OCI-LY3 (cell line): Measurements from ENCODE around the gene SLC38A2.
"Not testable (repeated sequence)": the region's sequence is repeated elsewhere in the genome, so short reads cannot be mapped to it uniquely, and the experiment has no call there.

ENCODE experiments used
- H2AFZ ChIP-seq: fragments of 200-600, 300-600 bp; shearing (Covaris generic); 2 replicates; pipeline ENCODE4 v1.6.0; 2014; ENCODE audit warnings: antibody characterized with exemption, low read depth, low read length
- H3K27ac ChIP-seq: fragments of 200-600, 300-600 bp; sonication (generic); 2 replicates; pipeline ENCODE4 v1.5.1; 2014; ENCODE audit warnings: mild to moderate bottlenecking, low read length, moderate library complexity, mixed read lengths
- H3K27me3 ChIP-seq: fragments of 200-600, 300-600 bp; sonication (generic); 2 replicates; pipeline ENCODE4 v1.6.1; 2014; ENCODE audit warnings: low read depth, low read length, mixed read lengths
- H3K36me3 ChIP-seq: fragments of 200-600, 300-600 bp; sonication (generic); replicated peaks from 2 replicates; pipeline ENCODE3; 2014; ENCODE audit warnings: low read depth, low read length, mixed read lengths
- H3K4me1 ChIP-seq: fragments of 300-600, 200-600 bp; sonication (generic); 2 replicates; pipeline ENCODE4 v1.6.1; 2014; ENCODE audit warnings: low read length, mixed read lengths
- H3K4me2 ChIP-seq: fragments of 200-600, 300-600 bp; sonication (generic); 2 replicates; pipeline ENCODE4 v1.6.1; 2014; ENCODE audit warnings: low read length, mixed read lengths
- H3K4me3 ChIP-seq: fragments of 300-600, 200-600 bp; sonication (generic); 2 replicates; pipeline ENCODE4 v1.5.1; 2014; ENCODE audit warnings: antibody characterized with exemption, mild to moderate bottlenecking, low read length, moderate library complexity
- H3K79me2 ChIP-seq: fragments of 300-600, 200-600 bp; shearing (Covaris generic); 2 replicates; pipeline ENCODE4 v1.6.1; 2014; ENCODE audit warnings: mild to moderate bottlenecking, low read length, mixed read lengths
- H3K9ac ChIP-seq: fragments of 300-600, 200-600 bp; shearing (Covaris generic); 2 replicates; pipeline ENCODE4 v1.6.0; 2014; ENCODE audit warnings: mild to moderate bottlenecking, low read length, moderate library complexity
- H3K9me3 ChIP-seq: fragments of 200-600, 300-600 bp; shearing (Covaris generic); 2 replicates; pipeline ENCODE4 v1.6.1; 2014; ENCODE audit warnings: low read length, mixed read lengths; ENCODE audit not compliant: insufficient read depth
- H4K20me1 ChIP-seq: fragments of 200-600, 300-600 bp; sonication (generic); 2 replicates; pipeline ENCODE4 v1.6.1; 2016; ENCODE audit warnings: low read length, mixed read lengths; ENCODE audit not compliant: insufficient read depth
- EZH2phosphoT487 ChIP-seq: fragments of 200-600 bp; shearing (Covaris generic); IDR thresholded peaks from 2 replicates; pipeline ENCODE4 v1.6.1; 2018; ENCODE audit warnings: antibody characterized with exemption, mixed run types, low read depth
- TF ChIP-seq, protein P1 (sequence below): fragments of 200-600, 300-600 bp; sonication (generic); IDR thresholded peaks from 2 replicates; pipeline ENCODE4 v1.5.1; 2014; ENCODE audit warnings: antibody characterized with exemption, low read length, low read depth

The SLC38A2 gene

DNA sequence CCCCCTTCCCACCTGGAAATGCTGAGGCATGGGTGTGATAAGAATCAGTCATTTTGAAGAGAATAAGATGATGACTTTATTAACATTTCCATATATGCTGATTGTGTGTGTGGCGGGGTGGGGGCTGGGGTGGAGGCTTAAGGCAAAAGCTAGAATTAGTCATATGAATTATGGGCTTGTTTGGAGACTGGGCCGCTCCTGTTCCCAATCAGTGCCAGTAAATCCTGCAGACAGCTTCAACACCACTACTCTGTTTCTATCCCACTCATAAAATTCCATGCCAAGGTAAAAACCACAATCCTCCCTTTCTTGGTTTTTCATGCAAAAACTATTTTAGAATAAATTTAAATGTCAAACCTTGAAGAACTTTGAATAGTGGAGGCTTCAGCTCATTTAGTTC, 29.9 kb upstream of the SLC38A2 start:
- Histone ChIP-seq H3K4me2 (no peak overlapping the region), H3K9ac (no peak overlapping the region), H4K20me1 (no peaks in the 10 kb centered on the region), H3K4me3 (no peak overlapping the region), H3K27ac (no peak overlapping the region), H3K36me3 (no peaks in the 10 kb centered on the region), H3K79me2 (no peaks in the 10 kb centered on the region), H3K4me1 (peaks cover 9% of the 10 kb centered on the region), H3K9me3 (no peaks in the 10 kb centered on the region), H3K27me3 (no peaks in the 10 kb centered on the region), H2AFZ (no peak overlapping the region)
- no peak for TF ChIP-seq EZH2phosphoT487
- TF ChIP-seq, protein P1, sequence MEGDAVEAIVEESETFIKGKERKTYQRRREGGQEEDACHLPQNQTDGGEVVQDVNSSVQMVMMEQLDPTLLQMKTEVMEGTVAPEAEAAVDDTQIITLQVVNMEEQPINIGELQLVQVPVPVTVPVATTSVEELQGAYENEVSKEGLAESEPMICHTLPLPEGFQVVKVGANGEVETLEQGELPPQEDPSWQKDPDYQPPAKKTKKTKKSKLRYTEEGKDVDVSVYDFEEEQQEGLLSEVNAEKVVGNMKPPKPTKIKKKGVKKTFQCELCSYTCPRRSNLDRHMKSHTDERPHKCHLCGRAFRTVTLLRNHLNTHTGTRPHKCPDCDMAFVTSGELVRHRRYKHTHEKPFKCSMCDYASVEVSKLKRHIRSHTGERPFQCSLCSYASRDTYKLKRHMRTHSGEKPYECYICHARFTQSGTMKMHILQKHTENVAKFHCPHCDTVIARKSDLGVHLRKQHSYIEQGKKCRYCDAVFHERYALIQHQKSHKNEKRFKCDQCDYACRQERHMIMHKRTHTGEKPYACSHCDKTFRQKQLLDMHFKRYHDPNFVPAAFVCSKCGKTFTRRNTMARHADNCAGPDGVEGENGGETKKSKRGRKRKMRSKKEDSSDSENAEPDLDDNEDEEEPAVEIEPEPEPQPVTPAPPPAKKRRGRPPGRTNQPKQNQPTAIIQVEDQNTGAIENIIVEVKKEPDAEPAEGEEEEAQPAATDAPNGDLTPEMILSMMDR: no peak

DNA sequence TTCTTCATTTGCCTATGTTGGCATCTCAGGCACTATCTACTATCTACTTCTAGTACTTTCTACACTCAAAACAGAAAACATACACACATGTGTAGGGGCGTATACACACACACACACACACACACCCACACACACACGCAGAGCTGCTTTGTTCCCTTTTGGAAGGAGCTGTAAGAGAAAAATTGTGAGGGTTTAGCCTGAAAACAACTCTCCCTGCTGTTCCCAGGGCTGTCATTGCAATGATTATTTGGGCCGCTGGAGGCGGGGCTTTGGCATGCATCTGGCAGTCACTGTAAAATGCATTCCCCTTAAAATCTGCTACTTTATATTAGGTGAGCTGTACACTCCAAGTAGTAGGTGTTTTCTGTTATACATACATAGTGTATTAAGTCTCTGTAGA, 29.1 kb upstream of the SLC38A2 start:
- Histone ChIP-seq H3K4me2 (no peak overlapping the region), H3K27me3 (no peaks in the 10 kb centered on the region)

DNA sequence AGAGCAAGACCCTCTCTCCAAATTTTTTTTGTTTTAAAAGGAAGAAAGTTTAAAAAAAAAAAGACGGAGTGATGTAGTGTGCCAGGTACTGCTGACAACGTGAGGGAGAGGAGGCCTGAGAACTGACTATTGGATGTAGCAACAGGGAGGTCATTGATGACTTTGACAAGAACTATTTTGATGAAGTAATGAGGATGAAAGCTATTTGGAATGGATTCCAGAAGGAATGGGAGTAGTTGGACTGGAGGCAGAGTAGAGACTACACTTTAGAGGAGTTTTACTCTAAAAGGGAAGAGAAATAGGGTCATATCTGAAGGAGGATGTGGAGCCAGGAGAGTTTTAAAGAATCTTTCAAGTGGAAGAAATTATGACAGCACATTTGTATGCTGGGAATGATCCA, 27.8 kb upstream of the SLC38A2 start:
- H3K4me2 ChIP-seq: no peak overlapping the region
- no peaks in the 10 kb centered on the region for H3K36me3 ChIP-seq
- H3K4me3 ChIP-seq: no peak overlapping the region
- no peaks in the 10 kb centered on the region for H4K20me1 ChIP-seq
- no peak overlapping the region for H2AFZ ChIP-seq
- H3K79me2 ChIP-seq: no peaks in the 10 kb centered on the region
- TF ChIP-seq EZH2phosphoT487: no peak
- TF ChIP-seq, protein P1: no peak
- H3K9ac ChIP-seq: no peak overlapping the region
- peaks cover 9% of the 10 kb centered on the region for H3K4me1 ChIP-seq
- no peaks in the 10 kb centered on the region for H3K27me3 ChIP-seq
- no peaks in the 10 kb centered on the region for H3K9me3 ChIP-seq
- no peak overlapping the region for H3K27ac ChIP-seq

More for the DNA sequence above, 29.1 kb upstream of the SLC38A2 start:
- TF ChIP-seq, protein P1: no peak
- TF ChIP-seq EZH2phosphoT487: no peak
- no peaks in the 10 kb centered on the region for H3K79me2 ChIP-seq
- H3K4me1 ChIP-seq: peaks cover 9% of the 10 kb centered on the region
- no peaks in the 10 kb centered on the region for H3K9me3 ChIP-seq
- no peaks in the 10 kb centered on the region for H3K36me3 ChIP-seq
- no peak overlapping the region for H3K27ac ChIP-seq
- no peak overlapping the region for H3K9ac ChIP-seq
- H2AFZ ChIP-seq: no peak overlapping the region
- H3K4me3 ChIP-seq: no peak overlapping the region
- no peaks in the 10 kb centered on the region for H4K20me1 ChIP-seq

DNA sequence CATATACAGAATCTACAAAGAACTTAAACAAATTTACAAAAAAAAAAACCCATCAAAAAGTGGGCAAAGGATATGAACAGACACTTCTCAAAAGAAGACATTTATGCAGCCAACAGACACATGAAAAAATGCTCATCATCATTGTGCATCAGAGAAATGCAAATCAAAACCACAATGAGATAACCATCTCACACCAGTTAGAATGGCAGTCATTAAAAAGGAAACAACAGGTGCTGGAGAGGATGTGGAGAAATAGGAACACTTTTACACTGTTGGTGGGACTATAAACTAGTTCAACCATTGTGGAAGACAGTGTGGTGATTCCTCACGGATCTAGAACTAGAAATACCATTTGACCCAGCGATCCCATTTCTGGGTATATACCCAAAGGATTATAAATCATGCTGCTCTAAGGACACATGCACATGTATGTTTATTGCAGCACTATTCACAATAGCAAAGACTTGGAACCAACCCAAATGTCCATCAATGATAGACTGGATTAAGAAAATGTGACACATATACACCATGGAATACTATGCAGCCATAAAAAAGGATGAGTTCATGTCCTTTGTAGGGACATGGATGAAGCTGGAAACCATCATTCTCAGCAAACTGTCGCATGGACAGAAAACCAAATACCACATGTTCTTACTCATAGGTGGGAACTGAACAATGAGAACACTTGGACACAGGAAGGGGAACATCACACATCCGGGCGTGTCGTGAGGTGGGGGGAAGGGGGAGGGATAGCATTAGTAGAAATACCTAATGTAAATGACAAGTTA, 27.1 kb upstream of the SLC38A2 start:
- not testable (repeated sequence) for H3K27ac ChIP-seq, H3K4me1 ChIP-seq, H3K9ac ChIP-seq, H2AFZ ChIP-seq, H3K4me3 ChIP-seq, H3K9me3 ChIP-seq, H3K27me3 ChIP-seq, H3K79me2 ChIP-seq, H3K36me3 ChIP-seq, H4K20me1 ChIP-seq, H3K4me2 ChIP-seq
